NCI-H2081 treated with DMSO at 0.1 percent for 48 hours (cell line): ENCODE measurements around the gene VPS36.
A peak's percentile ranks its signal among the peaks of the same experiment; 100 is the strongest.
"Not testable (repeated sequence)": the region's sequence is repeated elsewhere in the genome, so short reads cannot be mapped to it uniquely, and the experiment has no call there.

Source experiments
- DNase-seq: peaks from one replicate; lab custom pipeline; 2025; lab: John Stamatoyannopoulos, UW

VPS36 gene, protein sequence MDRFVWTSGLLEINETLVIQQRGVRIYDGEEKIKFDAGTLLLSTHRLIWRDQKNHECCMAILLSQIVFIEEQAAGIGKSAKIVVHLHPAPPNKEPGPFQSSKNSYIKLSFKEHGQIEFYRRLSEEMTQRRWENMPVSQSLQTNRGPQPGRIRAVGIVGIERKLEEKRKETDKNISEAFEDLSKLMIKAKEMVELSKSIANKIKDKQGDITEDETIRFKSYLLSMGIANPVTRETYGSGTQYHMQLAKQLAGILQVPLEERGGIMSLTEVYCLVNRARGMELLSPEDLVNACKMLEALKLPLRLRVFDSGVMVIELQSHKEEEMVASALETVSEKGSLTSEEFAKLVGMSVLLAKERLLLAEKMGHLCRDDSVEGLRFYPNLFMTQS

DNA sequence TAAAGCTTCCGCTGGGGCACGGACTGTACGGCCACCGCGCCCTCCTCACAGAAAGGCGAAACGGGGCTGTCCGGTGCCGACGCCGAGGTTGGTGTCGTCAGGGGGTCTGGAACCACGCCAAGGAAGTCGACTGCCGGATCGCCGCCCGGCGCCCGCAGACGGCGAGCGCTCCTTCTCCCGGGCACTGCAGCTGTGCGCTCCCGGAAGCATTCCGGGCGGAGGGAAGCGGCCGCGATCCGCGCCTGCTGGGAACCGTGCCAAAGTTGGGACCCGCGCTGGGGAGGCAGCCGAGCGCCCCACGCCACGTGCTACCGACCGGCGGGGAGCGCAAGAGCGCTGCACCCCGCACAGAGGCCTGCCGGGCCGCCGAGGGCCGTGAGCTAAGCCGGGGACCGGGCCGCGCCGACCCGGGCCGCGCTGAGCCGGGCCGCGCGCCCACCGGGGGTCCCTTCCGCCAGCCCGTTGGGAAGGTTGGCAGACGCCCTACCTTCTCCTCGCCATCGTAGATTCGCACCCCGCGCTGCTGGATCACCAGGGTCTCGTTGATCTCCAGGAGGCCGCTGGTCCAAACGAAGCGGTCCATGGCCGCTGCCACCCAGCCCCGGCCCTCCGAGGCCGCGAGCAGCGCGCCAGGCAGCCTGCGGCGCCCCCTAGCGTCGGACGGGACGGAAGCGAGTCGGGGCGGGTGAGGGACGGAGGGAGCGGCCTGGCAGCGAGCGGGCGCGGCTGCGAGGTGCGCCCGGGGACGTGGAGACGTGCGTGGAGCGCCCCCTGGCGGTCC, at the start of gene VPS36:
VPS36 (minus strand) TSS at position 623 of the 781 bp plus-strand sequence; CDS start at position 583, 40 bp downstream.
- DNase-seq = peak; percentile 74

DNA sequence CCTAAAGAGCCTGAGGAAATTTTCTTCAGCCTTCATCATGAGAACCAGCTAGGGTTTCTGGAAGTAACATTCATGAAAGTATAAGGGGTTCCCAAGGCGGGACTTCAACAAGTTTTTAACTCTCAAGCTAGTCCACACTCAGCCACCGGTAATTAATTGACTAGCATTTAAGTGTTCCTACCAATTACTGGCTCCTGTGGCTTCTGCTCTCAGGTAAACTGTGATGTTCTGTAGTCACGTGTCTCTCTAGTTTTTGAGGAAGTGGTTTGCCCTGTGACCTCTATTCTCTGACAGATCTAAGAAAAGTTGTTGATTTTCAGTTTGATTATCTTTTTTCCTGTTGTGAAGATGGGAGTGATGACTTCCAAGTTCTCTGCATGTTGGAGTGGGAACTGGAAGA, 47.5 kb upstream of the VPS36 start:
- DNase-seq = not testable (repeated sequence)

DNA sequence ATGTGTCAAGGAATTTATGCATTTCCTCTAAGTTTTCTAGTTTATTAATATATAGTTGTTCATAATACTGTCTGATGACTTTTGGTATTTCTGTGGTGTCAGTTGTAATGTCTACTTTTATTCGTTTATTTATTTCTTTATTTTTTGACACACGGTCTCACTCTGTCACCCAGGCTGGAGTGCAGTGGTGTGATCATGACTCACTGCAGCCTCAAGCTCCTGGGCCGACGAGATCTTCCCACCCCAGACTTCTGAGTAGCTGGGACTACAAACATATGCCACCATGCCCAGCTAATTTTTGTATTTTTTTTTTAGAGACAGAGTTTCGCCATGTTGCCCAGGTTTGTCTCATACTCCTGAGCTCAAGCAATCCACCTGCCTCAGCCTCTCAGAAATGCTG, 43.8 kb upstream of the VPS36 start:
- DNase-seq = not testable (repeated sequence)

DNA sequence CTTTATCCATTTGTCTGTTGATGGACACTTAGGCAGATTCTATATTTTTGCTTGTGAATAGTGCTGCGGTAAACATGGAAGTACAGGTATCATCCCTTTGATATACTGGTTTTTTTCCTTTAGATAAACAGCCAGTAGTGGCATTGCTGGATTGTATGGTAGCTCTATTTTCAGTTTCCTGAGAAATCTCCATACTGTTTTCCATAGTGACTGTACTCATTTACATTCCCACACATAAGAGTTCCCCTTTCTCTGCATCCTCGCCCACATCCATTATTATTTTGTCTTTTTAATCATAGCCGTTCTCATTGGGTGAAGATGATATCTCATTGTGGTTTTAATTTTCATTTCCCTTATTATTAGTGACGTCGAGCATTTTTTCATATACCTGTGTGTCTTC, 40.6 kb upstream of the VPS36 start:
- DNase-seq = not testable (repeated sequence)

DNA sequence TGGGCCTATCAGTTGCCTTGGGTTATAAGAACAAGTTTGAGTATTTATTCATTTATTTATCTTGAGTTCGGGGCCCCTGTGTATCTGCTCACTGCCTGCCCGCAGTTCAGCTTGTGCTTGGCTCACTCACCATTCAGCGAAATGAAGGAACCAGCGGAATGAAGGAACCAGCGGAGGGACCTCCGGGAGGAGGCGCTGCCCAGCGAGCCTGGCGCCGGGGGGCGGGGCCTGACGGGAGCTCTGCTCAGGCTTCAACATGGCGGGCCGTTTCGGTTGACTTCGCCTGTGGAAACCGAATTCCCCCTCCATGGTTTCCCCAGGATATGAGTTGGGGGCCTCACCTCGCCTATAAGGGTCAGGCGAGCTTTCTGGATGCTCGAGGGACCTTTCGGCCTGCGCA, 38.3 kb upstream of the VPS36 start:
- DNase-seq = not testable (repeated sequence)

DNA sequence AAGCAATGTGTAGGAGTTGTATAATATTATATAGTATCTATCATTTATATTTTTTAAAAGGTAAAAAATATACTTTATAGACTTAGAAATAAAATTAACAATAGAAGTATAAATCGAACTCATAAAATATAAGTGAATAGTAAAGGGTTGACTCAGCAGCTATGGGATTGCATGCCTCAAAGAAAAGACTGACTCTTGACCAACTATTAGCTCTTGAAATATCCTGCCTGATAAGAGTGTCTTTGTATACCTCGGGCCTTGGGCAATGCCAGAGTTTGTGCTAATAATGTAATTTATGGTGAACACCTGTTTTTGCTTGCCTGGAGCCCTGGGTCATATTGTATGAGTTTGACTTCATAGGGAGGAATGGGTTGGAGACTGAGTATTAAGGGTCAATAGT, 36.6 kb upstream of the VPS36 start:
- DNase-seq = not testable (repeated sequence)

DNA sequence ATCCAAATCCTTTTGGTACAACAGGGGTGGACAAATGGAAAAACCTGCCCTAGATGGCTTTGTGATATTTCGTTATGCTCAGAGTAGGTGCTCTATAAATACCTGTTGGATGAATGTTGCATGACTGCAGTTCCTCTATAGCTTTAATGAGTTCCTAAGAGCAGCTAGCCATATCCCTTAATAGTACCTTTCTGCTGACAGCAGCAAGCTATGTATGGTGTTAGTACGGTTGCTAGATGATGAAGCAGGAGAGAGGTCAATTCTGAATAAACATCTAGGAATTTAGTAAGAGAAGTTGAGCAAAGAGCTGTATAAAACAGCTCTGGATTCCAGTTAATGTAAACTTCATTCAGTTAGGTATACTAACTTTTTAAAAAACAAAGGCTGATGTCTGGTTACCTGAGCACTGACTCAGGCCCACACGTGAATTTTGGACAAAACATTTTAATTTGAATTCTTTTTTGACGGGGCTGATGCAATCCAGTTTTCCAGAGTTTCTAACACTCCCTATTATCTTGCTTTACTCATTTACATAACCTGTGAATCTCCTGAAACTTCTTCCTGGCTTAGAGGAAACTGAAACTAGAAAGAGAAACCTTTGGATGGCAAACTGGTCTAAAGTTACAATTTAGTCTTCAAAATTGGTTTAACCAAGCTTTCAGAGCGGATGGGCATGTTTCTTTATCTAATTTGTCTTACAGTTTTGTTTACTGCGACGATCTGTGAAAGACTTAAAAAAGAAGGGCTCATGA, 30.4 kb upstream of the VPS36 start:
- DNase-seq = not testable (repeated sequence)

DNA sequence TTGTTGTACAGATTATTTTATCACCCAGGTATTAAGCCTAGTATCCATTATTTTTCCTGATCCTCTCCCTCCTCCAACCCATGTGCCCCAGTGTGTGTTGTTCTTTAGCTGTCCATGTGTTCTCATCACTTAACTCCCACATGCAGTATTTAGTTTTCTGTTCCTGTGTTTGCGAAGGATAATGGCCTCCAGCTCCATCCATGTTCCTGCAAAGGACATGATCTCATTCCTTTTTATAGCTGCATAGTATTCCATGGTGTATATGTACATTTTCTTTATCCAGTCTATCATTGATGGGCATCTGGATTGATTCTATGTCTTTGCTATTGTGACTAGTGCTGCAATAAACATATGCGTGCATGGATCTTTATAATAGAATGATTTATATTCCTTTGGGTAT, 18.1 kb upstream of the VPS36 start:
- DNase-seq = not testable (repeated sequence)

DNA sequence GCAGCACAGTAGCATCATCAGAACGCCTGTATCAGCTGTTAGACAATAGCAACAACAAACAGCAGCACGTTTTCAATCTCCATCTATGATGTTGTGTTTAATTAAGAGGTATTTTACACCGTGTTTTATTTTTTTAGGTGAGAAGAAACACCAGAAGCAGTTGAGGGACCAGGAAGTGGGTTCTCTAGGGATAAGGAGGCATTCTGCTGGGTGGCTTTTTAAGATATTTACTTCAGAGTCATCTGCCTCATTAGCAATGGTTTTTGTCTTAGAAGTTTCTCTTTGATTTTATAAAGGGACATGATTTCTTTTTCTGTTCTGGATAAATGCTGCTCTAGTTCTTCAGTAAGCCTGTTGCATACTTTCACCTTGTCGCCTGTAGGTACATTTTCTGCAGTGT, 13.1 kb upstream of the VPS36 start:
- no peak for DNase-seq

DNA sequence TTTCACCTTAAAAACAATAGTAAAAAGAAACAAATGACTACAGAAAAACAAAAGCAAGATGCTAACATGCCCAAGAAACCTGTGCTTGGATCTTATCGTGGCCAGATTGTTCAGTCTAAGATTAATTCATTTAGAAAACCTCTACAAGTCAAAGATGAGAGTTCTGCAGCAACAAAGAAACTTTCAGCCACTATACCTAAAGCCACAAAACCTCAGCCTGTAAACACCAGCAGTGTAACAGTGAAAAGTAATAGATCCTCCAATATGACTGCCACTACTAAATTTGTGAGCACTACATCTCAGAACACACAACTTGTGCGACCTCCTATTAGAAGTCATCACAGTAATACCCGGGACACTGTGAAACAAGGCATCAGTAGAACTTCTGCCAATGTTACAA, 10.8 kb upstream of the VPS36 start:
- DNase-seq = no peak

DNA sequence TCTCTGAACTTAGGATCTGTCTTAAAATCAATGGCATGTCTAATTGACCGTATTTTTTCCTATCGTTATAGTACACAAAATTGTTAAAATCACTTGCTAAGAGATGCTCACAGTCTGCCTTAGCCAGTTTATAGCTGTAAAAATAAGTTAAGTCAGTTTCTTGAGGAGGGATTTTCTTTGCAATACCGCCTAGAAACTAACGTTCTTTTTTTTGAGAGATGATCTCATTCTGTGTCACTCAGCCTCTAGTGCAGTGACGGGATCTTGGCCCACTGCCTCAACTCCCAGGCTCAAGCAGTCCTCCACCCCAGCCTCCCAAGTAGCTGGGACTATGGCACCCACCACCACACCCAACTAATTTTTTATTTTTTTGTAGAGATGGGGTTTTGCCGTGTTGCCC, 9.2 kb upstream of the VPS36 start:
- no peak for DNase-seq

DNA sequence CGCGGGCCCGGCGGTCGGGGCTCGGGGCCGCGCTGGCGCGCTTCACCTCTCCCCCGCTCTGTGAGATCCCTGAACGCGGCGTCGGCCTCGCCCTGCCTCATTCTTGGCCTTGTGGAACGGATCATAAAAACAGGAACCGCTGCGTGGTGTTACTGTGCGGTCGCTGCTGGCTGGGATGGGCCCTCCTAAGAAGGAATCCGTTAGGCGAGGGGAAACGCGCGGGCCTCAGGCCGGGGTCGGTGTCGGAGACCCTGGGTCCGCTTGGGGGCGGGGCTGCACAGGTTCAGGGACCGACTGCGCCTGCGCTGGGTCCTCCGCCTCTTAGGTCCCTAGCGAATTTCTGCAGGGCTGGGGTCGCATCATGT, 5.2 kb upstream of the VPS36 start:
- no peak for DNase-seq

DNA sequence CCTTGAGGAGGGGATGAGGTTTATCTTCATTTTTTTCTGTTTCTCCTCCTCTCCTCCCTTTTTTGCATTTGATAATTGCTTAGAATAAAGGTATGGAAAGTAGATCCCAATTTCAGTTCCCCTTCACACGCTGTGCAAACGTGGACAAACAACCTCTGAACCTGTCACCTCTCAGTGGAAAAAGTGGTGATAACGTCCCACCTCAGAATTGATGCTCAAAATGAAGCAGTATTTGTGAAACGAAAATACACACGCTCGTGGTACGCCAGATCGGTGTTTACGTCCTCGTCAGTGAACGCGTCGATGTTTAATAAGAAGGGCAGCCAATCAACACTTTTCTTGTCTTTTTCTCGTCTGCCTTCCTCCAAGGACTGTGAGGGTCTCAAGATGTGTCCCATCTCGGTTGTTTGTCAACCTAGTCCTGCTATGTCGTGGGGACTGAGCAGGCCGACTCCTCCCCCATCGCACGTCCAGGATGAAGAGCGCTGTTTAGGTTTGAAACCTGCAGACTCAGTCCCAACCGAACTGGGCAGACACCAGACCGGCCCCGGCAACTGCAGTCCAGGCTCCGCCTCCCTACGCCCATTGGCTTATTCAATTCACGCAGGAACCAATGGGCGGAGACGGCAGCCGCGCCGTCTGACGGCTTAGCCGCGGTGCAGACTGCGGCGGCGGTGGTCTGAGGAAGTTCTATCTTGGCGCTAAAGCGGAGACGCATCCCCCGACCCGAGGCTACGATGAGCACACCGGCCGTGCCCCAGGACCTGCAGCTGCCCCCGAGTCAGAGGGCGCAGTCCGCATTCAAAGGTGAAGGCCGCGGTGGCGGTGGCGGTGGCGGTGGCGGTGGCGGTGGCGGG, 4.6 kb upstream of the VPS36 start, which contains the start of gene CKAP2:
CKAP2 (plus strand) TSS at position 659 of the 857 bp plus-strand sequence; CDS start at position 738, 79 bp downstream.
- DNase-seq = peak; percentile 69

DNA sequence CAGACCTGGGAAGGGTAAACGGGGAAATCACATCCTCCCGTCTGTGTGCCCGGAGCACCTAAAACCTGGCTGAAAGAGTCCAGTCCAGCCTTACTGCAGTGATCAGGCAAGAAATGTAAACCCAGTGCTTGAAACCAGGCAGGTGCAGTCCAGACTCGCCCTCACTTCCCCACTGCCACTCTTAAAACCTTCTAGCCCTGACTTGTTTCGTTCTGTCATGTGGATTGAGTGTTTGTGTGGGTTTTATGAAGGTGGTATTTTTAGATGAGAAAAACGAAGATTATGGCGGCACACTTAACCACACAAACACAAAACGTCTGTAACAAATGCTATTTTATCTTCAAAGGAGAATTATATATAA, 4.0 kb upstream of the VPS36 start:
- DNase-seq = no peak

DNA sequence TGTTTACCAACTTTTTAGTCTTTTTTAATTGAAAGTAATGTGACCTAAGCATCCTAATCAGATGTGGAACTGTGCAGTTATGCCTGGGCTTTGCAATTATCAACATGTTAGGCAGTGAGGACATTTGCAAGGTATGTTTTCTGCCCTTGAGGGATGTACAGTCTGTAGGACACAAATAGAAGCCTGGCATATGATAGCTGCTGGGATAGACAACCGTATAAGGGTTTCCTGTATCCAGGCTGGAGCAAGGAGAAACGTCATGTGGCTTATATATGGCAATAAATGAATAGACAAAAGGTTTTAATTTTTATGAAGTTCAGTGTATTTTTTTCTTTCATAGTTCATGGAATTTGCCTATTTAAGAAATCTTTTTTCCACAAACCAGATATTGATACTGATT, 2.0 kb upstream of the VPS36 start:
- DNase-seq = no peak

DNA sequence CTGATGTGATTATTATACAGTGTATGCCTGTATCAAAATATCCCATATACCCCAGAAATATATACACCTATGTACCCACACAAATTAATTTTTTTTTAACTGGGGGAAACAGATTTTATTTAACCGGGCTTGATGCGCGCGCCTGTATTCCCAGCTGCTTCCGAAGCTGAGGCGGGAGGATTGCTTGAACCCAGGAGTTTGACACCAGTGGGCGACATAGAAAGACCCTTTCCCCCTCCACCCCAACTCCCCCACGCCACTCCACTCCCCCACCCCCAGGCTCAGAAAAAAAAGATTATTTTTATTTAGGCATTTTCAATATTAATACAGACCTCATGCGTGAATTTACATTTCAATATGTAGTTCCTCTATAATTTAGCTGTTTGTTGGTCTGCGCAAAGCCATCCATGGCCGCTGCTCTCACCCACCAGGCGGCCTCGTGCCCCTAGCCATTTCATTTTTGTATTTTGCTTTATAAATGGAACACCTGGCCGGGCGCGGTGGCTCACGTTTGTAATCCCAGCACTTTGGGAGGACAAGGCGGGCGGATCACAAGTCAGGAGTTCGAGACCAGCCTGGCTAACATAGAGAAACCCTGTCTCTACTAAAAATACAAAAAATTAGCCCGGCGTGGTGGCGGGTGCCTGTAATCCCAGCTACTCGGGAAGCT, 836 bp upstream of the VPS36 start:
- DNase-seq = no peak

DNA sequence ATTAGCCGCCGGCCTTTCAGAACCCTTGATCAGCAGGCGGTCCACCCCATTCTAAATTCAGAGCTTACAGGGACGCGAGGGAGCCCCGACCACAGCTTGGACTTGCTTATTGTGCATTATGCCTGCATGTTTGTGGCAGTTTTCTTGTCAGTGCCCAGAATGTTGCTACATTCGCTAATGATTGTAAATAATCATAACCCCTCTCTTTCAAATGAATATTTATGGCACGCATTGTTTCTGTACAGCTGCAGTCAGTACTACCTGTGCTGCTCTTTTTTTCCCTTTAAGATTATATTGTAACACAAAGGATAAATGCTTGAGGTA, 321 bp upstream of the VPS36 start:
- no peak for DNase-seq

DNA sequence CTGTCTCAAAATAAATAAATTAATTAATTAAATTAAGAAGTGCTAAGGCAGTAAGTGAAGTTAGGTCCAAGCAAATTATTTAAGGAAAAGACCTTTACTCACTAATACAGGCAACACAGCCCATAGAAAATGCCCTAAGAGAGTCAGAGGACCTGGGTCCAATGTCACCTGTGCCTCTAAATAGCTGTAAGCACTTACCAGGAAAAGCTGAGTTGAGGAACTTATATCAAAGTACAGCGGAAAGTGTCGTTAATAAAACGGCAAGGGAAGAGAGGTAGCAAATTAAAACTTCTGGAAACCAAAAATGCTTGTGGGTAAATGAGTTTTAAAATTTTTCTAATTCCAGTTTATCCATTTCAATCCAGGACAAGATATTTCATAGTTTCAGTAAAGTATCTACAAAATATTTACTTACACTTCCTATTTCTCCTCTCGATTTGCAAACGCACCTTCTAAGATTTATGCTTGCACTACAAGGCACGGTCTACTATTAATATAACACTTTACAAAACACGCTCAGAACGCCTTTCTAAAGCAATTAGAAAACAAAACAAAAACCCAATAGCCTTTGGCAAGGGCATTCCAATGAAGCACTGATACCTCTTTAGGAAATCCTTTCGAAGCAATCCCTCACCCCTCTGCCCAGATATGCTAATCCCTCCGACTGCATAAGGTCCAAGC, 963 bp downstream of the VPS36 start:
- no peak for DNase-seq

DNA sequence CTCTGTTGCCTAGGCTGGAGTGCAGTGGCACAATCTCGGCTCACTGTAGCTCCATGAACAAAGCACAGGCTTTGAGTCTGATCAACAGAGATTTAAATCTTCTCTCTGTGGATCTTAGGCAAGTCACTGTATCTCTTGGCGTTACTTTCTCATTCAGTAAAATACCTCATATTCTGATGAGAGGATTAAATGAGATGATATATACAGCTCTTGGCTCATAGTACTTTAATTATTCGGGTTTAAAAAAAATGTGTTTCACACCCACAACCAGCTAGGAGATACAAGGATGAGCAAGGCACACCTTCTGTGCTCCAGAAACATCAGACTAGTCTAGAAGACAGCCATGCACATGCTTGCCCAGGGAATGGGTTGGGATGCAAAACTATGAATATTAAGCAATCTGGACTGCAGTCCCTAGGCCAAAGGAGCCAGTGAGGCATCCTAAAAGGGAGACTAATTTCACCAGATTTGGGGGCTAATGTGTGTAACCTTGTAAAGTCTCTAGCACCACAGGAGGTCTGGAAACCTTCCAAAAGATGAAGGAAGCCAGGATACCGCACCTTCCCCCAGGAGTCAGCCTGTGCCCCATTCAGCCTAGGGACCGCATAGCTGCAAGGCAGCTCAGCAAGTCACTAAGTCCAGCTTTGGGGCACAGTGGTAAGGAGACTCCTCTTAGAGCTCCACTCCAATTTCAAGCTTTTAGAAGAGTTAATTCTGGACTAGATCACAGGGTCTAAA, 2.5 kb downstream of the VPS36 start:
- DNase-seq = no peak

DNA sequence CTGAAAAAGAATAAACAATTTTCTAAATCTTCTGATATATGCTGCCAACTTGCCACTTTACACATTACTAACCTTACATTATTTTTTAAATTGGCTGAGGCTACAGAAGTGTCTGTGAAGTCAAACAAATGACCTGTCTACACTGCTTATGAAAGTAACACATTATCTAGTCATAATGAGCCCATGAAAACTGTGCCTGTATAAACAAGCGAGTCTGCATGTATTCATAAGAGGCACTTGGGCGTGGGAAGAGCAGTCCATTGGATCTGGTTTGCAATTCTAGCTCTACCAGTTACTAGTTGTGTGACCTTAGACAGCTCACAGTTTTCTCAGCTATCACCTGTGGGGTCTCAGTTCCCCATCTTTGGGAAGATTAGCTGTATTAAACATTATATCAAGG, 3.1 kb downstream of the VPS36 start:
- no peak for DNase-seq
